Measurements from ENCODE around the gene WNT5B. TPM values are rescaled to one million over a fixed set of nuclear protein-coding genes. Genes with fewer than 3 reads are reported as not detected.

Gene WNT5B
- total RNA-seq, 1 experiment from 2014 or later, result 33.1 TPM

DNA sequence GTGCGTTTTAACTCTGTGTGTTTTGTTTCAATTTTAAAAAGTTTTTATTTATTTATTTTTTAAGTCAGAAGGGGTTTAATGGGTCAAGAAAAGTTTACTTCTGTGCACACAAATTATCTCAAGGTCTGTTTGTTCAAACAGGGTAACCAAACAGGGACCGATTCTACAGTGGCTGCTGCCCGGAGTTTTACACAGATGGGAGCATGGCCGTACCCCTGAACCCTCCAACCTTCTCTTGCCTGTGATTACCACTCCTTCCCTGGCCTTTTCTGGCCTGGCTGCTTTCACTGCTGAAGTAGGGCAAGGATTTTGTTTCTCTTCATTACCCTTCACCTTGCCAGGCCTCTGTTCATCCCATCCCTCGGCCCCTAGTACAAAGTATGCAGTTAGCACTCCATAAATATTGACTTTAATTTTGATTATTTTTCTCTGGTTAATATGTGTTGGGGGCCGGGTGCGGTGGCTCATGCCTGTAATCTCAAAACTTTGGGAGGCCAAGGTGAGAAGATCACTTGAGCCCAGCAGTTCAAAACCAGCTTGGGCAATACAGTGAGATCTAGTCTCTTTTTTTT, 18.9 kb upstream of the WNT5B start:
- H4K20me1 ChIP-seq (ENCODE audit: insufficient read depth), result no peaks in the 10 kb centered on the region
- ChIA-PET CTCF (interaction anchor here (0.6 kb wide), 1 partner anchor 260 kb away, joined by 3 read pairs; no protein-coding TSS in a partner anchor), POLR2A (ENCODE audit: unreplicated experiment) (no interaction called here)
- no peak overlapping the region for H3K4me3 ChIP-seq
- no peak overlapping the region for H3K4me2 ChIP-seq
- no peak overlapping the region for H3K27ac ChIP-seq
- no peak for DNase-seq
- no TSS peak for BruUV-seq (replicated peaks)
- H3K79me2 ChIP-seq (ENCODE audit: low read depth), result no peaks in the 10 kb centered on the region
- H3K36me3 ChIP-seq (ENCODE audit: low read depth), result no peaks in the 10 kb centered on the region
- no peaks in the 10 kb centered on the region for H3K9me2 ChIP-seq (ENCODE audit: insufficient read depth)
- H2AFZ ChIP-seq, result no peak overlapping the region
- intact Hi-C loops (cut with micrococcal nuclease; ENCODE audit: unreplicated experiment), result no loop called here
- no peaks in the 10 kb centered on the region for H3K27me3 ChIP-seq (ENCODE audit: insufficient read depth, low read depth)
- H3K9me3 ChIP-seq (ENCODE audit: insufficient read depth, low read depth), result no peaks in the 10 kb centered on the region
- H3F3A ChIP-seq (ENCODE audit: insufficient read depth, low read depth), result peaks cover 20% of the 10 kb centered on the region
- no peak for TF ChIP-seq EZH2 (IDR thresholded peaks at IDR 0.05; ENCODE audit: low read depth)
- TF ChIP-seq, protein P1, sequence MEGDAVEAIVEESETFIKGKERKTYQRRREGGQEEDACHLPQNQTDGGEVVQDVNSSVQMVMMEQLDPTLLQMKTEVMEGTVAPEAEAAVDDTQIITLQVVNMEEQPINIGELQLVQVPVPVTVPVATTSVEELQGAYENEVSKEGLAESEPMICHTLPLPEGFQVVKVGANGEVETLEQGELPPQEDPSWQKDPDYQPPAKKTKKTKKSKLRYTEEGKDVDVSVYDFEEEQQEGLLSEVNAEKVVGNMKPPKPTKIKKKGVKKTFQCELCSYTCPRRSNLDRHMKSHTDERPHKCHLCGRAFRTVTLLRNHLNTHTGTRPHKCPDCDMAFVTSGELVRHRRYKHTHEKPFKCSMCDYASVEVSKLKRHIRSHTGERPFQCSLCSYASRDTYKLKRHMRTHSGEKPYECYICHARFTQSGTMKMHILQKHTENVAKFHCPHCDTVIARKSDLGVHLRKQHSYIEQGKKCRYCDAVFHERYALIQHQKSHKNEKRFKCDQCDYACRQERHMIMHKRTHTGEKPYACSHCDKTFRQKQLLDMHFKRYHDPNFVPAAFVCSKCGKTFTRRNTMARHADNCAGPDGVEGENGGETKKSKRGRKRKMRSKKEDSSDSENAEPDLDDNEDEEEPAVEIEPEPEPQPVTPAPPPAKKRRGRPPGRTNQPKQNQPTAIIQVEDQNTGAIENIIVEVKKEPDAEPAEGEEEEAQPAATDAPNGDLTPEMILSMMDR (conservative IDR thresholded peaks at IDR 0.05), result no peak
- peaks cover 25% of the 10 kb centered on the region for H3K4me1 ChIP-seq (replicated peaks; ENCODE audit: insufficient read depth)

DNA sequence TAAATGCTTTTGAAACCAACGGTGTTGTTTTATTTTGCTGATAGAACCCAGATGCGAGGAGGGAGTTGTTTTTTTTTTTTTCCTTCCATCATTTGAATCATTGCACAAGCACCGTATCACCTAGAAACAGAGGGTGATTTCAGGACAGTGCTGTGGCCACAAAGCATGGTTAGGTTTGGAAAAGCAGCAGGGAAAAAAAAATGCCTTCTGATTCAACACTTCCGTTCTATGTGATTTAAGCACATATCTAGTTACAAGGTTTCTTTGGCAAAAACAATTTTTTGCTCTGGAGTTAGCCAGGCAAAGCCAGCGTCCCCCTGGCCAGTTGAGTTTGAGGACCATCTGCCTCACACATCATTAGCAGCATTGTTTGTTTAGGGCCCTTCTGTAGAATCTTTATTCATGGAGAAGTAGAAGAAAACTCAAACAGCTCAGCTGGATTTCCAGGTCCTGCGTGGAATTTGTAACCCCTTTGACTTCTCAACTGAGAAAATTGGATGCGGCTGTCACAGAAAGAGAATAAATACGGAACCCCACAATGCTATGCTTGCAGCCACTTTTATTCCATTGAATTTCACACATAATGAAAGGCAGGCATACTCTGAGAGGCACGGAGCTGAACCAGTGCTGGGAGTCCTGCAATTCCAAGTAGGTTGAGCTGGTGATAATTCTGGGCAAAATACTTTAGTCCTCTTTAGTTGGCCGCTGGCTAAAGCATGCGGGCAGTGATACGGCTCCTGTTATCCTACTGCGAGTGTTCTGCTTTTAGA, 17.0 kb upstream of the WNT5B start:
- CTCF ChIA-PET, result interaction anchor here (0.7 kb wide), 1 partner anchor 514 kb away, joined by 4 read pairs; no protein-coding TSS in a partner anchor
- POLR2A ChIA-PET (ENCODE audit: unreplicated experiment), result no interaction called here
- Histone ChIP-seq H3K27me3 (ENCODE audit: insufficient read depth, low read depth) (no peaks in the 10 kb centered on the region), H3F3A (ENCODE audit: insufficient read depth, low read depth) (peaks cover 3% of the 10 kb centered on the region), H3K36me3 (ENCODE audit: low read depth) (no peaks in the 10 kb centered on the region), H2AFZ (no peak overlapping the region), H3K4me1 (replicated peaks; ENCODE audit: insufficient read depth) (peaks cover 16% of the 10 kb centered on the region), H3K9me2 (ENCODE audit: insufficient read depth) (no peaks in the 10 kb centered on the region), H3K4me3 (no peak overlapping the region), H3K79me2 (ENCODE audit: low read depth) (no peaks in the 10 kb centered on the region), H3K27ac (no peak overlapping the region), H4K20me1 (ENCODE audit: insufficient read depth) (no peaks in the 10 kb centered on the region), H3K4me2 (no peak overlapping the region), H3K9me3 (ENCODE audit: insufficient read depth, low read depth) (no peaks in the 10 kb centered on the region)
- no TSS peak for BruUV-seq (replicated peaks)
- intact Hi-C loops (cut with micrococcal nuclease; ENCODE audit: unreplicated experiment), result no loop called here
- TF ChIP-seq, protein P1 (conservative IDR thresholded peaks at IDR 0.05), result no peak
- no peak for TF ChIP-seq EZH2 (IDR thresholded peaks at IDR 0.05; ENCODE audit: low read depth)
- no peak for DNase-seq

DNA sequence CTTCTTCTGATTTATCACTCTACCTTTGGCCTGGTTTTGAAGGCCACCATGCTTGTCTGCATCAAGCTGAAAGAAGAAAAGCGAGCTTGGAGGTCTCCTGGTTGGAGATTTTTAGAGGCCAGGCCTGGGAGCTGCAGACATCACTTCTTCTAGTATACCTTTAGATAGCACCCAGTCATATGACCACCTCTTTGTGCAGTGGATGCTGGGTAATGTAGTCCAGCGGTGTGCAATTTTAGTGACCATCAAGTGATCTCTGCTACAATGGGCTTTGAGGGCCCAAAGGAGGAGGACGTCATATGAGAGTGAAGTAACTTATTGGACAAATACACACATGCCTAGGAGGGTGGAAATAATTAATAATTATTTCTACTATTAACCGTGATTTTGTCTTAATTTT, 15.2 kb upstream of the WNT5B start:
- H2AFZ ChIP-seq, result no peak overlapping the region
- H3K4me2 ChIP-seq, result no peak overlapping the region
- no peaks in the 10 kb centered on the region for H3K9me3 ChIP-seq (ENCODE audit: insufficient read depth, low read depth)
- H3K27me3 ChIP-seq (ENCODE audit: insufficient read depth, low read depth), result no peaks in the 10 kb centered on the region
- no peaks in the 10 kb centered on the region for H3K9me2 ChIP-seq (ENCODE audit: insufficient read depth)
- CTCF ChIA-PET, result no interaction called here
- DNase-seq, result no peak
- intact Hi-C loops (cut with micrococcal nuclease; ENCODE audit: unreplicated experiment), result no loop called here
- TF ChIP-seq, protein P1 (conservative IDR thresholded peaks at IDR 0.05), result no peak
- TF ChIP-seq EZH2 (IDR thresholded peaks at IDR 0.05; ENCODE audit: low read depth), result no peak
- H3K79me2 ChIP-seq (ENCODE audit: low read depth), result no peaks in the 10 kb centered on the region
- POLR2A ChIA-PET (ENCODE audit: unreplicated experiment), result no interaction called here
- BruUV-seq (replicated peaks), result no TSS peak
- H4K20me1 ChIP-seq (ENCODE audit: insufficient read depth), result no peaks in the 10 kb centered on the region
- no peak overlapping the region for H3K4me3 ChIP-seq
- no peaks in the 10 kb centered on the region for H3F3A ChIP-seq (ENCODE audit: insufficient read depth, low read depth)
- H3K4me1 ChIP-seq (replicated peaks; ENCODE audit: insufficient read depth), result peaks cover under 1% of the 10 kb centered on the region; the same call in 1 of the 2 replicates
- H3K36me3 ChIP-seq (ENCODE audit: low read depth), result no peaks in the 10 kb centered on the region
- H3K27ac ChIP-seq, result no peak overlapping the region
